ENCODE data around the gene MRPL33.
A peak's percentile ranks its signal among the peaks of the same experiment; 100 is the strongest.
"Not testable (repeated sequence)": the region's sequence is repeated elsewhere in the genome, so short reads cannot be mapped to it uniquely, and the experiment has no call there.

Gene MRPL33

GRCh38 chr2:27742571-27742970, 28.9 kb upstream of the MRPL33 start:
- DNase-seq, result no peak

- not testable (repeated sequence) for DNase-seq
These were observed 26.0 kb upstream of the MRPL33 start for GRCh38 chr2:27745494-27745893.

- no peak for DNase-seq
These were observed 25.2 kb upstream of the MRPL33 start for GRCh38 chr2:27746325-27746724.

DNA sequence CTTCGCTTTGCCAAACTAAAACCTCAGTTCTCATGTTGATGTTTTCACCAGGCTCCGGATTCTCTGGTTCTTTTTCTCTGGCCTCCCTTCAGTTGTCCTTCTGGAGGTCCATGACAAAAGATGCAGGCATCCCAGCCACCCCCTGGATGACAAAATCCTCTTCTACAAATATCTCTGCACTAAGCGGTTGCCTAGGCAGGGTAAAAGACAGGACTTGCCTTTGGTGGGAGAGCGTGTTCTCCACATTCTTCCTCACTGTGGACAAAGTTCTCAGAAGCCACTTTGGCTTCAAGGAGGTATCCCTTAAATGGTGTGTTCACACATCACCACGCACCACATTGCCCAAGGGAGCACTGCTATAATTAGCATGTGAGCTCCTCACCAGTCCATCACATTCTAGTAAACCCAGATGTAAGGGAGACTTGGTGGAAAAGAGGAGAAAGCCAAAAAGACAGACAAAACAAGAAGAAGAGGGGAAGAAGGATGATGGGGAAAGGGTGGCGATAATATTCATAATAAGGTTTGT, 23.6 kb upstream of the MRPL33 start:
- no peak for DNase-seq

GRCh38 chr2:27748803-27749554, 22.5 kb upstream of the MRPL33 start:
- not testable (repeated sequence) for DNase-seq

DNA sequence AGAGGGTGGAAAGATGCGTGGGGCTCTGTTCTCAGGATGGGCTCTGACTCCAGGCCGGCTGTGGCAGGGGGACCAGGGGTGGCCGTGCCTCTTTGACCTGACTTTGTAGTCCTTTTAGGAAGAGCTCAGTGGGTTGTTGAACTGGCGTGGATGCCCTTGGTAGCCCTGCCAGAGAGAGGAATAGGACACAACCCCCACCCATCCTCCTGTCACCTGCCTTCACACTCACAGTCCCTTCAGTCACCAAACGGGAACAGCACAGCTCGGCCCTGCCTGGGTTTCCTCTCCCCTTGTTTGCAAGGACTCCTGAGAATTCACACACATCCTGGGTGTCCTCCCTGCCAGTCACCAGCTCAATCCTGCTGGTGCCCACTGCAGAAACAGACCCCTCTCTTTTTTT, 20.1 kb upstream of the MRPL33 start:
- DNase-seq, result no peak

DNA sequence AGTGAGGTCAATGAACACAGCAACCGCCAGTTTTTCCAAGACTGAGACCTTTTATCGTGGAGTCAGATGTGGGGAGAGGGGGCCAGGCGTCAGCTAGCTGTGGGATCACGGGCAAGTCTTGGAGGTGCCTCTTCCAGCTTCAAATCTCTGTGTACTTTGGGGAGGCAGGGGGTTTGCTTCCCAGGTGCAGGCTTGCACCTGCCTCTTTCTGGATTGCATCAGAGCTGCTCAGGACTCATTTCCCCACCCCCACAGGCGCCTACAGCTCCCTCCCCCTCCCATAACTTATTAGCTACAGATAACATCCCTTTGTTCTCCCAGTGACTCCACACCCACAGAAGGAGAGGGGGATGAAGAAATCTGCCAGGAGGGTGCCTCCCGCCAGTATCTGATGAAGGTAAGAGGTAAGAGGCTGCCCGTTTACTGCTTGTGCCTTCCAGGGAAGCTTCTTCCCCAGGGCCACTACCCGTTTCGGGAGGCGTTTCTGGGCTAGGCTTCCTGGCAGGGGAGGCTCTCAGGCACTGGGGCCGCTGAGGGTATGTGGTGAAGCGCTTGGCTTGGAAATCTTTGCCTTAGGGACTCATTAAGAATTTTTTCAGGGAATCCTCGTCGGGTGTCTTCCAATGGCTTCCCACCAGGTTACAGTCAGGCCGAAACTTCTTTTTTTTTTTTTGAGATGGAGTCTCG, 18.8 kb upstream of the MRPL33 start:
- DNase-seq, result no peak

GRCh38 chr2:27754138-27754588, 17.4 kb upstream of the MRPL33 start:
- DNase-seq, result peak; percentile 78

GRCh38 chr2:27754831-27755230, 16.7 kb upstream of the MRPL33 start:
- DNase-seq, result no peak

DNA sequence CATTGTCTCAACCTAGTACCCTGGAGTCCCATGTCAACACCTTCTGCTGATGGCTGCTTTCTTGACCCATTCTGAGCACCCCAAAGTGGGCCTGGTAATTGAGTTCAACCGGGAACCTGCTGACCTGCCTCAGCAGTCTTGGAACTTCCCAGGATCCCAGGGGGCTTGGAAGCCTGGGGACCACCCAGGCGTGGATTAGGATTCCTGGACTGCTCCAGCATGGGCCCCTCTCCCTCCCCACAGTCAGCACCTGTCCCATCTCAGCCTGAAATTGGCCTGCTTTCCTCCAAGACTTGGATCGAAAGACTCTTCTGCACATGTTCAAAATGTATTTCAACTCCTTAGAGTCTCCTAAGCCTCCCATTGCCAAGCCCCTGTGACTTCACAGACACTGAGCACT, 15.4 kb upstream of the MRPL33 start:
- DNase-seq, result no peak

- DNase-seq, result peak; percentile 74
These were observed 14.7 kb upstream of the MRPL33 start for GRCh38 chr2:27756544-27757498.

DNA sequence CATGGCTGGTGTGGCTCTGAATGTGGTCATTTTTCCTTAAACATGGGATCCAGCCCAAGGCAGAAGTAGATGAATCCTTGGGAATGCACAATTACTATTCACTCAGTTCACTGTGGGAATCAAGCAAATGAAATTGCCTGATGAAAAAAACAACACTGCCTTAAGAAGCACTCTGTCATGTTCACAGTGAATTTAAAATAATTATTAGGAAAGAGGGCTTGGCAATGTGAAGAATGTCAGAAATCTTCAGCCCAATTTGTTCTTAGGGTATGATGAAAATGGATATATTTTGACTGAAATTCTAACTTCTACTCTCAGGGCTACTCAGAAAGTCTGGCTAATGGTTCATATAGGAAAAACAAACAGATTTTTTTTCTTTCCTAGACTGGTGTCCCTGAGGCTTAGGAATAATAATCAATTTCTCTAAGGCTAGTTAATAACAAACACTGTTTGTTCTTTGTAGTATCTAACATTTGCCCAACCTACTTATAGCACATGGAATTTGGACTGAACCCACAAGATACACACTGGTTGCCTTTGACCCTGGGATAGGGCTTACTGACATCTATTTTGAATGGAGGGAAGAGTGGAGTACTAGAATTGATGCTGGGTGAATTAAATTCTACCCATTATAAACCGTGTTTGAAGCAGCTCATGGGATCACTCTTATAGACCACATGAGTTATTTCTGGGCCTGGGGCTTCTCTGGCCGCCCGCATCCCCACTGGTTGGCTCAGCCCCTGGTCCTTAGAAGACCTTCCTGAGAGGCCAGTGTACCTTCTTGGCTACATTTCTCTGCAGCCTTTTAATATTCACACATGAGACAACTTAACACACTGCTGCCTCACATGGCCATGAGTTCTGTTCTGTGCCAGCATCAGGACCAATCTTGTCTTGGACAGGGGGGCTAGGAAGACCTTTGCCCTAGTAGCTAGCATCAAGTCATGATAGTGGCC, 8.3 kb upstream of the MRPL33 start:
- DNase-seq, result no peak

DNA sequence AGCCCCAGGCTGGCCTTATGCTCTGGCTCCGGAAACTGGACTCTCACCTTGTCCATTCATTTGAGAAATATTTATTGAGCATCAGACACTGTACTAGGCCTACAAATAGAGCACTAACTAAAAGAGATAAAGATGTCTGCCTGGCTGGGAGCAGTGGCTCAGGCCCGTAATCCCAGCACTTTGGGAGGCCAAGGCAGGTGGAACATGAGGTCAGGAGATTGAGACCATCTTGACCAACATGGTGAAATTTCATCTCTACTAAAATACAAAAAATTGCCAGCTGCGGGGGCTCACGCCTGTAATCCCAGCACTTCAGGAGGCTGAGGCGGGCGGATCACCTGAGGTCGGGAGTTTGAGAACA, 7.6 kb upstream of the MRPL33 start:
- DNase-seq, result no peak

DNA sequence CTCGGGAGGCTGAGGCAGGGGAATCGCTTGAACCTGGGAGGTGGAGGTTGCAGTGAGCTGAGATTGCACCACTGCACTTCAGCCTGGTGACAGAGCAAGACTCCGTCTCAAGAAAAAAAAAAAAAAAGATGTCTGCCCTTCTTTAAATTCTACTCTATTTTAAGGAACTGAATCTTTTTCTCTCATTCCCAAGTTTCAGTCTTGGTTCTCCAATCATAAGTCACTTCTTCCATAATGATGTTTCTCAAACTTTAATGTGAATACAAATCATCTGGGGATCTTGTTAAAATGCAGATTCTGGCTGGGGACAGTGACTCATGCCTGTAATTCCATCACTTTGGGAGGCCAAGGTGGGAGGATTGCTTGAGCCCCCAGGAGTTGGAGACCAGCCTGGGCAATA, 7.0 kb upstream of the MRPL33 start:
- DNase-seq, result peak; percentile 85

DNA sequence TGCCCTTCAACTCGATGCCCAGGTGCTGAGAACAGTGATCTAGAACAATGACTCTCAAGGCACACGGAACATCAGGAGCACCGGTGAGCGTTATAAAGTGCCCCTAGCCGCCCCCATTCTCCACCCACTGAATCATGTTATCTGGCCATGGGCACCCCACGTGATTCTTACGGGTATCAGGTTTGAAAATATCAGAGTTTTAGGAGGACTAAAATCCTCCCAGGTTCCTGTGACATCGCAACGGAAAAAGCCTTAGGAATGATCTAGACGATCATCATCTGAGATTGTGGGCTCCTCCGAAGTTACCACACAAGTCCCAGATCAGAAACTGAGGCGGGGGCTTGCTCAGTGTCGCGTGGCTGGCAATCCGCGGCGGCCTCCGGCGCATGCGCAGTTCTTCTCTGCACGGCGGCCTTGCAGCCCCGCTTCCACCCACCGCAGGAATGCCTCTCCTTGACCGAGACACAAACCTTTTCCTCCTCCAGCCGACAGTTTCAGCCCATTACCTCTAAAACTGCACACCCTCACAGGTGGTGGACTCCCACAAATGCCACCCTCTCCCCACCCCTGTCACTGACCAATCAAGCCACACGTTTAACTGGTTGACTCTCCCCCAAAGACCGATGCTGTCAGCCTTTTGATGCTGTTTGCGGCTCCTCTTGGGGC, 5.8 kb upstream of the MRPL33 start:
- DNase-seq, result peak; percentile 21

DNA sequence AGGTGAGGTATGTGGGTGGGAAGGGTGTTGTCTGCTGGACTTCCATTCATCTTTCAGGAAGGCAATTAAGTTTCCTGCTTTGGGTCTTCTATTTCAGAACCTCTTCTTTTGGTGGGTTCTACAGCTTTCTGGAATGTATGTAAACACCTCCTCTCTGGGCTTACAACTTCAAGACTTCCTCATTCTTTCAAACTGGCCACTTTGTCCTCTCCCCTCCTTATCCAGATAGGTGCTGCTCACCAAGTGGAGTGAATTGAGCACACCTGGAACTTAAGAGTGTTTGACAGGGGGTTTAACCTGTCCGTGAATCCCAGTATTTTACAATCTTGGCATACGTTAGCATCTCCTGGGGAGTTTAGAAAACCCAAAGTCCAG, 5.2 kb upstream of the MRPL33 start:
- DNase-seq, result no peak

DNA sequence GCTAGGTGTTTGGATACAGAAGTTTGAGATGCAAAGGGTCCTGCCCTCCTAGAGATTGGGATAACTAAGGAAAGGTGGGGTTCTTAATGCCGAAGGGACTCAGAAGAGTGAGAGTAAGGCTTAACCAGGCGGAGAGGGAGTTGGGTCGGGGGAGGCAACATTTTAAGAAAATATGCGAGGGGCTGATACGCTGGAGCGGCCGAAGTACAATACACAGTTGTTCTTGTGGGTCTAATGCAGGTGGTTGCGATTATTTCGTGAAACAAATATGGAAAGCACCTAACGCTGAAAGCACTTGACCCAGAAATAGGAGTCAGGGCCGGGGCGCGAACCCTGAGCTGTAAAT, 344 bp upstream of the MRPL33 start:
- DNase-seq, result no peak

GRCh38 chr2:27772804-27773203, 1.3 kb downstream of the MRPL33 start:
- DNase-seq, result peak; percentile 38

DNA sequence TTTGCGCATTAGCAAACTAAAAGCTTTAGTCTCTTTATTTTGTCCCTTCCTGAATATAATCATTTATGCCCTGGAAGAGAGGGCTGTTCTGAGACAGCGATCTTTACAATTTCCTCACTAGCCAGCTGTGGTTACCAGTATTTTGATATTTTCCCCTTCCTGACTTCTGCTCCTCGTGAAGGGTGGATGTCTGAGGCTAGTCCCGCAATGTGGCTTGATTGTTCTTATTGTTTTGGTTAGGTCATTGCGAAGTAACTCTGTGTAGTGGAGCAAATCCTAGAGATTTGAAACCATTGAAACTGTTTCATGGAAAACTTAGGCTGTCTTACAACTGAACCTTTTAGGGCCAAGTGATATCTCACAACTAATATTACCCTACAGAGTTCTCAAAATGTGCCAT, 2.4 kb downstream of the MRPL33 start:
- DNase-seq, result no peak

DNA sequence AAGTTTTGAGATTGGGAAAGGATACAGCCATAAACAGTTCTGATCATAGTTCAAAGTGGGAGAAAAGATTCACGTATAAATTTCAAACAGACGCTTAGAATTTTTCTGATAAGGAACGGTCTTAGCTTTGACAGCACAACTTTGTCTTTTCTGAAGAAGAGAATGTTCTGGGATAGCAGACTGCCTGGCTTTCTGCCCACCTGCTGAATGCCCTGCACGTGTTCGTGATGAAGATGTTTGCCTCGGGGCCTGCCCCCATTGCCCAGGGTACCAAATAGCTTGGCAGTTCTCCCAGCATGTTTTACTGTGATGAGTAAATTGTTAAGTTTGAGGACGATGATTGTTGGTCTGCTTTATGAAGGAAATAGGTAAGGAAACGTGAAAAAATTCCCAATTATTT, 4.6 kb downstream of the MRPL33 start:
- DNase-seq, result no peak

DNA sequence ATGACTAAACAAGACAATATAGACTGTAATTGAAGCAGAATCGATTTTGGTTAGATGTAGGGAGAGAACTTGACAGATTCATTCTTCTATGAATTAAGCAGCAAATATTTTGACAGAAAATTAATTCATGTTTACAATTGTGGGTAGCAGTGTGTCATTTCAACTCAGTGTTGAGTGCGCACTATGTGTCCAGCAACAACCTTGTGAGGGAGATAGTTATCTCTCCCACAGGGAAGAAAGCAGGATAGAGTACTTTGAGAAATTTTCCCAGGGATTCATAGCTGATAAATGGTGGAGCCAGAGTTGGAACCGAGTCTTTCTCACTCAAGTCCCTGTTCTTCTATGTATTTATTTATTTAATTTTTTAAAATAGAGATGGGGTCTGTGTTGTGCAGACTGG, 5.2 kb downstream of the MRPL33 start:
- DNase-seq, result no peak

Measured in inflammatory macrophage treated with lipopolysaccharide for 4 hours (primary cell).